Osteocyte (in vitro differentiated cells): ENCODE results near the gene CYP19A1. TPM values are rescaled to one million over a fixed set of nuclear protein-coding genes. Genes with fewer than 3 reads are reported as not detected.
"Not testable (repeated sequence)": the region's sequence is repeated elsewhere in the genome, so short reads cannot be mapped to it uniquely, and the experiment has no call there.

Experiments
- DNase-seq: peaks from one replicate; pipeline ENCODE4 v3.0.0; 2021; ENCODE audit warnings: mixed read lengths; ENCODE audit not compliant: unreplicated experiment; ENCODE audit errors: extremely low spot score
- H3K27ac Mint-ChIP-seq: one replicate; pipeline ENCODE4 v1.8.0; 2021; ENCODE audit warnings: mild to moderate bottlenecking, mixed read lengths; ENCODE audit not compliant: unreplicated experiment
- H3K27me3 Mint-ChIP-seq: one replicate; pipeline ENCODE4 v1.8.0; 2021; ENCODE audit warnings: mixed read lengths; ENCODE audit not compliant: unreplicated experiment
- H3K36me3 Mint-ChIP-seq: one replicate; pipeline ENCODE4 v1.8.0; 2021; ENCODE audit warnings: mixed read lengths; ENCODE audit not compliant: unreplicated experiment
- H3K4me1 Mint-ChIP-seq: one replicate; pipeline ENCODE4 v1.8.0; 2021; ENCODE audit warnings: mixed read lengths; ENCODE audit not compliant: unreplicated experiment
- H3K4me3 Mint-ChIP-seq: one replicate; pipeline ENCODE4 v1.8.0; 2021; ENCODE audit warnings: mild to moderate bottlenecking, moderate library complexity, mixed read lengths; ENCODE audit not compliant: unreplicated experiment
- H3K9me3 Mint-ChIP-seq: one replicate; pipeline ENCODE4 v1.8.0; 2021; ENCODE audit warnings: mixed read lengths; ENCODE audit not compliant: unreplicated experiment
- CTCF ChIP-seq: fragments of 200-600 bp; sonication (generic); IDR thresholded peaks from 2 replicates; pipeline ENCODE4 v1.5.0; 2021; ENCODE audit warnings: antibody characterized with exemption, mild to moderate bottlenecking, moderate library complexity
- total RNA-seq: library from RNA; stranded (reverse); gene quantifications from 2 replicates; pipeline ENCODE4 v1.2.1, GENCODE V29; 2021

Gene CYP19A1
- total RNA-seq, 1 donor from 2014 or later = not detected

DNA sequence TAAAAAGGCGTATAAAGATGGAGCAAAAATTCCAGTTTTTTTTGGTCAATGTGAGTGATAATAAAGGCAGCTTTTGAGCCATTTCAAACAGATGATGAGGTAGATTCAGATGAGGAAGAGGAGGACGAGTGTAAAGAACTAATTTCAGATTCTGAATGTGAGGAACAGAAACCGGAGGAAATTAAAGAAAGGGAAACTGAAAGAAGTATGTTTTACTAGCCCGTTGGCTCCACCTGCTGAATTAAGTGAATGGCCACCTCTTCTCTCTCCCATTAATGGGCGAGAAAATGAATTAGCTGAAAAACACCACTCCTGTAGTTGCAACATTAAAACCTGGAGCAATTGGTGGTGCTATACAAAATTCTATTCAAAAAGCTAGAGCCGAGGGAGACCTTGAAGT, 55.4 kb downstream of the CYP19A1 start:
- Mint-ChIP-seq H3K27ac (no peak overlapping the region), H3K9me3 (no peaks in the 10 kb centered on the region), H3K36me3 (no peaks in the 10 kb centered on the region), H3K27me3 (peaks cover 22% of the 10 kb centered on the region), H3K4me3 (no peak overlapping the region), H3K4me1 (no peaks in the 10 kb centered on the region)
- peak; percentile 6 for TF ChIP-seq CTCF
- no peak for DNase-seq

- not testable (repeated sequence) for DNase-seq, H3K36me3 Mint-ChIP-seq
These were observed 56.2 kb downstream of the CYP19A1 start for GRCh38 chr15:51282241-51282640.

GRCh38 chr15:51281368-51281967, 56.9 kb downstream of the CYP19A1 start:
- DNase-seq = no peak
- Mint-ChIP-seq H3K27ac (no peak overlapping the region), H3K27me3 (peaks cover 31% of the 10 kb centered on the region), H3K9me3 (no peaks in the 10 kb centered on the region), H3K4me3 (no peak overlapping the region), H3K4me1 (no peaks in the 10 kb centered on the region), H3K36me3 (no peaks in the 10 kb centered on the region)
- peak; percentile 57 for TF ChIP-seq CTCF

More at GRCh38 chr15:51282241-51282640, 56.2 kb downstream of the CYP19A1 start:
- H3K27me3 Mint-ChIP-seq = peaks cover 25% of the 10 kb centered on the region
- not testable (repeated sequence) for H3K4me3 Mint-ChIP-seq, H3K9me3 Mint-ChIP-seq, H3K4me1 Mint-ChIP-seq, H3K27ac Mint-ChIP-seq

- Mint-ChIP-seq H3K27me3 (peaks cover 37% of the 10 kb centered on the region), H3K27ac (no peak overlapping the region), H3K4me1 (no peaks in the 10 kb centered on the region), H3K36me3 (no peaks in the 10 kb centered on the region), H3K9me3 (no peaks in the 10 kb centered on the region), H3K4me3 (no peak overlapping the region)
- TF ChIP-seq CTCF = no peak
- DNase-seq = no peak
These were observed 57.6 kb downstream of the CYP19A1 start for GRCh38 chr15:51280838-51281237.

DNA sequence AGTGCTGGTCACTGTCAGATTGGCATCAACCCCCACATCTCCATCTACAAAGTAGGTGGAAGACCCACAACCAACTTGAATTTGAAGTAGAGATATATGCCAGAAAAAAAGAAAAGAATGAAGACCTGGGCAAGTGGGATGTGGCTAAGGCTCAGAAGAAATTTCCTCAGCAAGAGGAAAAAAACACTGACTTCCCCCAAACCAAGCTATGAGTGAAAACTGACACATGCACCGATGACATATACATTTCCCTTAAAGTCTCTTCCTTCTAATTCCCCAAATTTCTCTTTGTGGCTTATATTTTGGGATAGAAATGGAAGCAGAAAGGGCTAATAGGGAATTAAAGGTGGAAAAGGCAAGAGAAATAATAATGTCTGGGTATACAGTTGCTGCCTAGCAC, 59.0 kb downstream of the CYP19A1 start:
- Mint-ChIP-seq H3K36me3 (no peaks in the 10 kb centered on the region), H3K9me3 (no peaks in the 10 kb centered on the region), H3K4me3 (no peak overlapping the region), H3K4me1 (no peaks in the 10 kb centered on the region), H3K27me3 (peaks cover 47% of the 10 kb centered on the region), H3K27ac (no peak overlapping the region)
- no peak for DNase-seq
- no peak for TF ChIP-seq CTCF

- TF ChIP-seq CTCF = no peak
- no peak for DNase-seq
- Mint-ChIP-seq H3K27me3 (peaks cover 55% of the 10 kb centered on the region), H3K9me3 (no peaks in the 10 kb centered on the region), H3K36me3 (no peaks in the 10 kb centered on the region), H3K4me1 (no peaks in the 10 kb centered on the region), H3K27ac (no peak overlapping the region), H3K4me3 (no peak overlapping the region)
These were observed 61.3 kb downstream of the CYP19A1 start for GRCh38 chr15:51277101-51277500.
